Lower lobe of right lung (tissue), 2 donors: ENCODE data around the gene PRKN. TPM values are rescaled to one million over a fixed set of nuclear protein-coding genes. Genes with fewer than 3 reads are reported as not detected.

ENCODE experiments used
- ATAC-seq, 2 donors: fragments of 200-7000 bp; cut with Tn5 transposase; one replicate each; pipeline ENCODE4 v1.9.1; 2020 to 2022; ENCODE audit warnings: mild to moderate bottlenecking in 2 of 2, moderate library complexity in 2 of 2
- DNase-seq: peaks from one replicate; pipeline ENCODE4 v3.0.0-alpha.2; 2020
- H3K27ac ChIP-seq: fragments of 200-600 bp; one replicate; pipeline ENCODE4 v1.8.0; 2022
- H3K27me3 ChIP-seq: fragments of 200-600 bp; one replicate; pipeline ENCODE4 v1.8.0; 2022; ENCODE audit warnings: low read depth
- H3K36me3 ChIP-seq: fragments of 200-600 bp; one replicate; pipeline ENCODE4 v1.8.0; 2022; ENCODE audit warnings: mild to moderate bottlenecking
- H3K4me1 ChIP-seq: fragments of 200-600 bp; one replicate; pipeline ENCODE4 v1.8.0; 2022
- H3K4me3 ChIP-seq: fragments of 200-600 bp; one replicate; pipeline ENCODE4 v1.8.0; 2022; ENCODE audit warnings: mild to moderate bottlenecking
- H3K9me3 ChIP-seq: fragments of 200-600 bp; one replicate; pipeline ENCODE4 v1.8.0; 2022
- CTCF ChIP-seq: fragments of 200-600 bp; IDR thresholded peaks from one replicate; pipeline ENCODE4 v1.8.0; 2022; ENCODE audit warnings: antibody characterized with exemption, mild to moderate bottlenecking
- intact Hi-C: fragments of 100-400 bp; cut with DNase I; formaldehyde crosslinking; loops from one replicate; pipeline ENCODE4 v1.11.0; 2022
- total RNA-seq: library from RNA; stranded (reverse); fragmentation: NEBNext Ultra II Directional; extraction: Animal tissue kit (Norgen Biotek cat#: 25700); gene quantifications from one replicate; pipeline ENCODE4 v1.2.1, GENCODE V29; 2021
- donor health status: DM: no; HTN: yes; CAD: no; lungs with severe emphysema.

PRKN gene
- total RNA-seq, 1 donor from 2014 or later = 6.1 TPM

- no peak for TF ChIP-seq CTCF
- Histone ChIP-seq H3K27ac (no peak overlapping the region), H3K27me3 (no peaks in the 10 kb centered on the region), H3K36me3 (no peaks in the 10 kb centered on the region), H3K9me3 (peaks cover 16% of the 10 kb centered on the region), H3K4me3 (no peak overlapping the region), H3K4me1 (no peaks in the 10 kb centered on the region)
- intact Hi-C loops = no loop called here
- DNase-seq (no peak), ATAC-seq (no peak)
Measured at GRCh38 chr6:162325826-162326225, 401.7 kb downstream of the PRKN start.

- H3K9me3 ChIP-seq = peaks cover 17% of the 10 kb centered on the region
- H3K4me1 ChIP-seq = no peaks in the 10 kb centered on the region
- intact Hi-C loops = no loop called here
- H3K4me3 ChIP-seq = no peak overlapping the region
- DNase-seq (no peak), ATAC-seq (no peak)
- TF ChIP-seq CTCF = no peak
- H3K27me3 ChIP-seq = no peaks in the 10 kb centered on the region
- H3K27ac ChIP-seq = no peak overlapping the region
- H3K36me3 ChIP-seq = no peaks in the 10 kb centered on the region
Measured at GRCh38 chr6:162325051-162325450, 402.5 kb downstream of the PRKN start.

GRCh38 chr6:162315291-162315690 lies 412.3 kb downstream of the PRKN start:
- DNase-seq (no peak), ATAC-seq (no peak)
- intact Hi-C loops = no loop called here
- Histone ChIP-seq H3K27ac (no peak overlapping the region), H3K9me3 (no peaks in the 10 kb centered on the region), H3K4me1 (no peaks in the 10 kb centered on the region), H3K36me3 (no peaks in the 10 kb centered on the region), H3K4me3 (no peak overlapping the region), H3K27me3 (no peaks in the 10 kb centered on the region)
- no peak for TF ChIP-seq CTCF

GRCh38 chr6:162313922-162314660 lies 413.5 kb downstream of the PRKN start:
- DNase-seq = no peak
- no peaks in the 10 kb centered on the region for H3K9me3 ChIP-seq
- intact Hi-C loops = no loop called here
- TF ChIP-seq CTCF = no peak
- ATAC-seq = no peak
- no peak overlapping the region for H3K4me3 ChIP-seq
- H3K27me3 ChIP-seq = no peaks in the 10 kb centered on the region
- no peaks in the 10 kb centered on the region for H3K4me1 ChIP-seq
- H3K27ac ChIP-seq = no peak overlapping the region
- no peaks in the 10 kb centered on the region for H3K36me3 ChIP-seq

- no peaks in the 10 kb centered on the region for H3K9me3 ChIP-seq
- H3K4me3 ChIP-seq = no peak overlapping the region
- H3K4me1 ChIP-seq = no peaks in the 10 kb centered on the region
- no peaks in the 10 kb centered on the region for H3K27me3 ChIP-seq
- no peak for TF ChIP-seq CTCF
- no peak overlapping the region for H3K27ac ChIP-seq
- intact Hi-C loops = no loop called here
- no peaks in the 10 kb centered on the region for H3K36me3 ChIP-seq
- no peak for ATAC-seq
- no peak for DNase-seq
Measured at GRCh38 chr6:162307865-162308264, 419.7 kb downstream of the PRKN start.
